Erythroblast (primary cell): ENCODE data around the gene ERO1B.

Source experiments
- DNase-seq, 2 experiments: peaks; one replicate each; lab custom pipeline; 2025; lab: John Stamatoyannopoulos, UW
- GATA1 ChIP-seq: IDR thresholded peaks from 2 replicates; pipeline ENCODE4 v1.6.1; 2011; ENCODE audit warnings: low read depth, mild to moderate bottlenecking, control low read depth, low read length, moderate library complexity
- POLR2A ChIP-seq: IDR thresholded peaks from 2 replicates; pipeline ENCODE4 v1.6.1; 2011; ENCODE audit warnings: mild to moderate bottlenecking, low read length

Gene ERO1B

GRCh38 chr1:236284291-236284721, 2.5 kb upstream of the ERO1B start:
- DNase-seq = peak; percentile 6 to 21
- no peak for TF ChIP-seq GATA1

- TF ChIP-seq POLR2A (no peak), GATA1 (no peak)
- DNase-seq = no peak
These were observed 961 bp upstream of the ERO1B start for GRCh38 chr1:236282719-236283118.

GRCh38 chr1:236282425-236282716, 613 bp upstream of the ERO1B start:
- peak in 1 of 2 experiments; percentile 61 for DNase-seq
- TF ChIP-seq GATA1 (no peak), POLR2A (no peak)

- DNase-seq = peak; percentile 69 to 77
- TF ChIP-seq GATA1 (no peak), POLR2A (no peak)
These were observed 532 bp downstream of the ERO1B start for GRCh38 chr1:236281198-236281653.

GRCh38 chr1:236280438-236281197, 1.1 kb downstream of the ERO1B start:
- TF ChIP-seq POLR2A = no peak
- no peak for TF ChIP-seq GATA1
- peak; percentile 45 to 51 for DNase-seq

- DNase-seq = no peak
- TF ChIP-seq POLR2A (no peak), GATA1 (no peak)
These were observed 6.2 kb downstream of the ERO1B start for GRCh38 chr1:236275586-236275985.

GRCh38 chr1:236275061-236275460, 6.7 kb downstream of the ERO1B start:
- TF ChIP-seq POLR2A = no peak
- TF ChIP-seq GATA1 = no peak
- DNase-seq = no peak

- TF ChIP-seq POLR2A (no peak), GATA1 (no peak)
- DNase-seq = no peak
These were observed 8.4 kb downstream of the ERO1B start for GRCh38 chr1:236273358-236273757.

GRCh38 chr1:236269439-236269838, 12.3 kb downstream of the ERO1B start:
- no peak for DNase-seq

GRCh38 chr1:236261898-236262297, 19.9 kb downstream of the ERO1B start:
- TF ChIP-seq POLR2A (no peak), GATA1 (no peak)

More at GRCh38 chr1:236269439-236269838, 12.3 kb downstream of the ERO1B start:
- TF ChIP-seq POLR2A = no peak
- no peak for TF ChIP-seq GATA1

GRCh38 chr1:236261033-236261432, 20.7 kb downstream of the ERO1B start:
- DNase-seq = no peak
- no peak for TF ChIP-seq GATA1
- TF ChIP-seq POLR2A = no peak

More at GRCh38 chr1:236261898-236262297, 19.9 kb downstream of the ERO1B start:
- no peak for DNase-seq

GRCh38 chr1:236259043-236259442, 22.7 kb downstream of the ERO1B start:
- DNase-seq = no peak
- no peak for TF ChIP-seq POLR2A
- TF ChIP-seq GATA1 = no peak

GRCh38 chr1:236258114-236258622, 23.6 kb downstream of the ERO1B start:
- DNase-seq = no peak
- no peak for TF ChIP-seq POLR2A

GRCh38 chr1:236257216-236257615, 24.5 kb downstream of the ERO1B start:
- no peak for DNase-seq
- no peak for TF ChIP-seq POLR2A

- TF ChIP-seq POLR2A = no peak
- TF ChIP-seq GATA1 = no peak
- DNase-seq = peak; percentile 25 to 81
These were observed 27.7 kb downstream of the ERO1B start for GRCh38 chr1:236253918-236254637.
